IMR-90 (cell line): ENCODE data around the gene RAI14. TPM values are rescaled to one million over a fixed set of nuclear protein-coding genes. Genes with fewer than 3 reads are reported as not detected.

Source experiments
- ATAC-seq: fragments of 200-7000 bp; cut with Tn5 transposase; 2 replicates; pipeline ENCODE4 v1.9.1; 2020; ENCODE audit warnings: low read depth, mild to moderate bottlenecking, moderate library complexity
- BruUV-seq: library from RNA; stranded (reverse); fragments of 400-500 nt; replicated peaks from 2 replicates; lab custom pipeline; 2021; lab: Mats Ljungman, UMichigan
- CTCF ChIA-PET: fragments of 300-600 bp; formaldehyde crosslinking; extraction: SDS; loops from one replicate; lab custom pipeline; 2021; ENCODE audit warnings: antibody characterized with exemption; lab: Yijun Ruan, JAX
- POLR2A ChIA-PET: fragments of 300-600 bp; sonication (Branson Sonifier 250); formaldehyde crosslinking; loops from one replicate; lab custom pipeline; 2022; ENCODE audit warnings: antibody characterized with exemption; ENCODE audit not compliant: unreplicated experiment; lab: Charles Lee
- DNase-seq: peaks from one replicate; pipeline ENCODE4 v3.0.0; 2013
- H2AFZ ChIP-seq: replicated peaks from 2 replicates; pipeline ENCODE3; 2013; ENCODE audit warnings: low read length, mild to moderate bottlenecking; ENCODE audit not compliant: poor library complexity
- H2AK5ac ChIP-seq: 2 replicates; pipeline ENCODE4 v1.6.1; 2013; ENCODE audit warnings: low read depth, low read length, inconsistent platforms
- H2AK9ac ChIP-seq: replicated peaks from 2 replicates; pipeline ENCODE3; 2013; ENCODE audit warnings: mild to moderate bottlenecking, low read depth, low read length, moderate library complexity; ENCODE audit not compliant: poor library complexity
- H2BK120ac ChIP-seq: 2 replicates; pipeline ENCODE4 v1.6.1; 2013; ENCODE audit warnings: low read depth, low read length, inconsistent platforms
- H2BK15ac ChIP-seq: 3 replicates; pipeline ENCODE4 v1.6.1; 2013; ENCODE audit warnings: low read depth, low read length, inconsistent platforms
- H2BK20ac ChIP-seq: 2 replicates; pipeline ENCODE4 v1.6.1; 2013; ENCODE audit warnings: low read depth, mild to moderate bottlenecking, inconsistent platforms, low read length, moderate library complexity
- H2BK5ac ChIP-seq: 2 replicates; pipeline ENCODE4 v1.6.1; 2013; ENCODE audit warnings: mild to moderate bottlenecking, low read depth, low read length, inconsistent platforms; ENCODE audit not compliant: poor library complexity, severe bottlenecking
- H3K14ac ChIP-seq: replicated peaks from 2 replicates; pipeline ENCODE4 v1.6.1; 2013; ENCODE audit warnings: low read depth, low read length, inconsistent platforms
- H3K18ac ChIP-seq: 2 replicates; pipeline ENCODE4 v1.6.1; 2013; ENCODE audit warnings: low read depth, low read length, control low read depth
- H3K23ac ChIP-seq: 2 replicates; pipeline ENCODE4 v1.6.1; 2013; ENCODE audit warnings: low read depth, low read length, inconsistent platforms
- H3K27ac ChIP-seq: 2 replicates; pipeline ENCODE4 v1.5.1; 2013; ENCODE audit warnings: mild to moderate bottlenecking, control low read depth, low read length; ENCODE audit not compliant: insufficient read depth
- H3K27me3 ChIP-seq: 2 replicates; pipeline ENCODE4 v1.6.1; 2013; ENCODE audit warnings: low read length; ENCODE audit not compliant: control insufficient read depth, insufficient read depth
- H3K36me3 ChIP-seq: 2 replicates; pipeline ENCODE4 v1.6.1; 2013; ENCODE audit warnings: low read length, mixed read lengths; ENCODE audit not compliant: control insufficient read depth, insufficient read depth
- H3K4ac ChIP-seq: 2 replicates; pipeline ENCODE4 v1.6.1; 2013; ENCODE audit warnings: low read depth, low read length, inconsistent platforms
- H3K4me1 ChIP-seq: 2 replicates; pipeline ENCODE4 v1.6.1; 2013; ENCODE audit warnings: low read length, mixed read lengths; ENCODE audit not compliant: control insufficient read depth, insufficient read depth
- H3K4me2 ChIP-seq: 2 replicates; pipeline ENCODE4 v1.6.1; 2013; ENCODE audit warnings: low read depth, mild to moderate bottlenecking, control low read depth, low read length, moderate library complexity
- H3K4me3 ChIP-seq: 2 replicates; pipeline ENCODE4 v1.5.1; 2013; ENCODE audit warnings: low read depth, mild to moderate bottlenecking, control low read depth, low read length, moderate library complexity; ENCODE audit not compliant: insufficient read depth
- H3K56ac ChIP-seq: 2 replicates; pipeline ENCODE4 v1.6.1; 2013; ENCODE audit warnings: low read length, inconsistent platforms; ENCODE audit not compliant: insufficient read depth; ENCODE audit errors: extremely low read depth
- H3K79me1 ChIP-seq, 2 experiments: 2 replicates each; pipeline ENCODE4 v1.6.1; 2013; ENCODE audit warnings: low read length in 2 of 2, inconsistent platforms in 1 of 2, low read depth in 1 of 2
- H3K9ac ChIP-seq: 2 replicates; pipeline ENCODE4 v1.6.1; 2013; ENCODE audit warnings: low read depth, low read length, control low read depth
- H3K9me1 ChIP-seq: 2 replicates; pipeline ENCODE4 v1.6.1; 2013; ENCODE audit warnings: low read length, inconsistent platforms; ENCODE audit not compliant: insufficient read depth
- H3K9me3 ChIP-seq: 2 replicates; pipeline ENCODE4 v1.6.1; 2013; ENCODE audit warnings: low read length; ENCODE audit not compliant: control insufficient read depth, insufficient read depth
- H4K20me1 ChIP-seq: 2 replicates; pipeline ENCODE4 v1.6.1; 2013; ENCODE audit warnings: low read length, inconsistent platforms; ENCODE audit not compliant: insufficient read depth
- H4K5ac ChIP-seq: 2 replicates; pipeline ENCODE4 v1.6.1; 2013; ENCODE audit warnings: mild to moderate bottlenecking, low read depth, low read length, control low read depth
- H4K8ac ChIP-seq, 2 experiments: 2 replicates each; pipeline ENCODE4 v1.6.1; 2013; ENCODE audit warnings: low read depth in 2 of 2, low read length in 2 of 2, control low read depth in 1 of 2, inconsistent platforms in 1 of 2
- H4K91ac ChIP-seq: 2 replicates; pipeline ENCODE4 v1.6.1; 2013; ENCODE audit warnings: low read depth, low read length, inconsistent platforms; ENCODE audit not compliant: insufficient read depth
- BHLHE40 ChIP-seq: fragments of 150-350 bp; IDR thresholded peaks from 2 replicates; pipeline ENCODE4 v1.6.1; 2016; ENCODE audit warnings: mild to moderate bottlenecking, low read depth, low read length
- CEBPB ChIP-seq: IDR thresholded peaks from 2 replicates; pipeline ENCODE4 v1.6.1; 2012; ENCODE audit warnings: low read depth, low read length, improper control_type of control experiment
- CHD1 ChIP-seq: IDR thresholded peaks from 2 replicates; pipeline ENCODE4 v1.6.1; 2012; ENCODE audit warnings: low read depth, low read length, improper control_type of control experiment
- MXI1 ChIP-seq: IDR thresholded peaks from 2 replicates; pipeline ENCODE4 v1.6.1; 2012; ENCODE audit warnings: low read depth, mild to moderate bottlenecking, low read length, moderate library complexity, borderline replicate concordance
- NFE2L2 ChIP-seq: fragments of 150-350 bp; IDR thresholded peaks from 2 replicates; pipeline ENCODE4 v1.6.1; 2016; ENCODE audit warnings: low read depth, mild to moderate bottlenecking, low read length
- WGBS, 2 experiments: methylation state at CpG; one replicate each; pipeline versions ENCODE4 v1.1.5 to v1.1.7; 2013; ENCODE audit warnings: missing lambda C conversion rate in 2 of 2; ENCODE audit not compliant: insufficient read length in 1 of 2; ENCODE audit errors: extremely low coverage in 2 of 2; 5-methylcytosine and 5-hydroxymethylcytosine counted together
- dilution Hi-C: fragments of 300-500 bp; cut with HindIII; formaldehyde crosslinking; loops from one replicate; pipeline ENCODE4 v1.14.3; 2018; ENCODE audit warnings: low sequenced_read_pairs; ENCODE audit not compliant: unreplicated experiment
- in situ Hi-C: fragments of 300-500 bp; cut with MboI; formaldehyde crosslinking; loops from 3 replicates; pipeline ENCODE4 v1.14.3; 2019; ENCODE audit warnings: low sequenced_read_pairs, inconsistent platforms, mixed read lengths
- intact Hi-C: fragments of 100-400 bp; cut with micrococcal nuclease; formaldehyde crosslinking; loops from 2 replicates; pipeline ENCODE4 v1.10.0; 2022
- polyA plus RNA-seq, 3 experiments: library from polyadenylated mRNA; depleted of rRNA; stranded (reverse); fragments of >200 nt; gene quantifications; 2 replicates each; pipeline ENCODE4 v1.2.3, GENCODE V29; 2012; ENCODE audit warnings: low replicate concordance in 1 of 3
- total RNA-seq: library from RNA; depleted of rRNA; stranded (reverse); fragments of >200 nt; gene quantifications from 2 replicates; pipeline ENCODE4 v1.2.3, GENCODE V29; 2012

The RAI14 gene
- total and polyA plus RNA-seq, 2 of the 4 experiments (the other 2 are of a cell fraction), result 221 to 267 TPM

DNA sequence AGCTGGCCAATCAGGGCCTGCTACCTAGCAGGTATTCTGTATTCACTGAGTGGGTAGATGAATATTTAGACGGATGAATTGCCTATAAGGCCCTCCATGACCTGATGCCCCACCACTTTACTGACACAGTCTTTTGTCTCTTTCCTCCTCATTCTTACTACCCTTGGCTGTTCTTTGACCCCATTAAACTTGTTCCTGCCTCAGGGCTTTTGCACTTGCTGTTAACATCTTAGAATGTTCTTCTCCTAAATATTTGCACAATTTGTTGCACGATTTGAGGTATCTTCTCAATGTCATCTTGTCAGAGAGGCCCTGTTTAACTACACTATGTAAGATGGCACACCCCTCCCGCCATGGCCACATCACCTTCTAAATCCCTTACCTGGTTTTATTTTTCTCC, 179.5 kb downstream of the RAI14 start:
- Histone ChIP-seq H3K79me1 (peaks cover 0 to 14% of the 10 kb centered on the region in 2 experiments; a peak in 1 of 4 replicates), H3K23ac (no peak overlapping the region), H3K14ac (no peak overlapping the region), H3K36me3 (peaks cover 26% of the 10 kb centered on the region), H2AK9ac (no peak overlapping the region), H2BK15ac (no peak overlapping the region), H4K91ac (no peak overlapping the region), H2BK20ac (no peak overlapping the region), H3K4me3 (no peak overlapping the region), H2AK5ac (no peak overlapping the region), H3K9me3 (no peaks in the 10 kb centered on the region), H3K9ac (no peak overlapping the region), H2BK120ac (no peak overlapping the region), H3K27ac (no peak overlapping the region), H4K8ac (no peak overlapping the region), H3K4me2 (no peak overlapping the region), H4K20me1 (no peaks in the 10 kb centered on the region; the same call in 1 of the 2 replicates), H2BK5ac (no peak overlapping the region), H2AFZ (no peak overlapping the region), H3K56ac (no peak overlapping the region), H3K27me3 (no peaks in the 10 kb centered on the region), H3K4me1 (peaks cover 8% of the 10 kb centered on the region; the same call in 1 of the 2 replicates), H3K18ac (no peak overlapping the region), H3K9me1 (peaks cover 7% of the 10 kb centered on the region; the same call in 1 of the 2 replicates), H4K5ac (no peak overlapping the region), H3K4ac (no peak overlapping the region)
- WGBS, 2 experiments, result 80% methylated on average over 1 of the region's 3 CpGs; no CpG with 5 or more reads in 1 of the 2 experiments
- dilution Hi-C loops (no loop called here), in situ Hi-C loops (no loop called here), intact Hi-C loops (no loop called here)
- POLR2A ChIA-PET, result no interaction called here
- ATAC-seq, result no peak
- CTCF ChIA-PET, result no interaction called here
- BruUV-seq, result no TSS peak
- TF ChIP-seq CHD1 (no peak), CEBPB (no peak), NFE2L2 (no peak), BHLHE40 (no peak), MXI1 (no peak)
- DNase-seq, result no peak
